HT1080 (cell line): Measurements from ENCODE around the gene ITGA1. TPM values are rescaled to one million over a fixed set of nuclear protein-coding genes. Genes with fewer than 3 reads are reported as not detected.
"Not testable (repeated sequence)": the region's sequence is repeated elsewhere in the genome, so short reads cannot be mapped to it uniquely, and the experiment has no call there.

ENCODE experiments used
- DNase-seq: peaks from one replicate; pipeline ENCODE4 v3.0.0-alpha.2; 2015; ENCODE audit warnings: low read depth
- total RNA-seq: library from RNA; depleted of rRNA; stranded (reverse); fragments of >200 nt; shearing (Covaris generic); gene quantifications from 2 replicates; pipeline ENCODE4 v1.2.3, GENCODE V29; 2014

Gene ITGA1
- total RNA-seq, 1 experiment from 2014 or later: 2.5 TPM

DNA sequence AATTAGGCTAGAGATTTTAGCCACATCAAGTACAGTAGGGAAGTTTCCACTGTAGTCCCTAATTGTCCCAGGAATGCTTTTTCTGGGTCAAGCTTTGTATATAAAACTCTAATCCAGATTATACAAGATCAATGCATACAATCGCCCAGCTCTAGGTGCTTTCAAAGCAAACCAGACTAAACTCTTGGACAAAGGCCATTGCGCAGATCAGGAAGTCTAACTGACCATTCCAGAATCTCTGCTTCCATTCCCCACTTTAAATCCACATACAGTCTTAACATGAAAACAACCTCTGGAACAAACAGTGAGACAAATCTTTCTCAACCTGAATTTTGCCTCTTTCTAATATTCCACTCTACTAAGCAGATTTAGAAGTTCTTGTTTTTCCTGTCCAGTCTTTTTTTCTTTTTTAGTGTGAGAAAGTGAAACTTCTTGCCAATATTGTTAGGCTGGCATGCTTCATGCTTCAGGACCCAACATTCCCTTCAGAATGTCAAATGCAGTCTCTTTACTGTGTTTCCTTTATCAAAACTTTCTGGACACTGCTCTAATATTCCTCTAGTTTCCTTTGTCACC, 76.1 kb downstream of the ITGA1 start:
- no peak for DNase-seq

DNA sequence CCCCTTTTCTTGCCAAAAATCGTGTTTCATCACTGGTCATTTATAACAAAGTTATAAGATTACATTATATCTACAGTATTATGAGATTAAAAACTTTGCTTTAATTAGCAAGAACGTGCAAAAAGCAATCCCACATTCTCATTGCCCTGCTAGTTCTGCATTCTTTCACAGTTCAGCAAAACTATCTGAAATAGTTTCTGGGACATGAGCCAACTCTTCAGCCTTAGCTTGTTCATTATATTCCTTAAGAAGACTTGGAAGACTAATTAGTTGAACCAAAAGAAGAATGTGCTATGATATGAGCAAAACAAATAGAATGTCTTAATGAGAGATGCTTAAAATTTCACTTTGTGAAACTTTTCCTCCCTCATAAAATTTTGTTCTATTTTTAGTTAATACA, 76.7 kb downstream of the ITGA1 start:
- DNase-seq: no peak

DNA sequence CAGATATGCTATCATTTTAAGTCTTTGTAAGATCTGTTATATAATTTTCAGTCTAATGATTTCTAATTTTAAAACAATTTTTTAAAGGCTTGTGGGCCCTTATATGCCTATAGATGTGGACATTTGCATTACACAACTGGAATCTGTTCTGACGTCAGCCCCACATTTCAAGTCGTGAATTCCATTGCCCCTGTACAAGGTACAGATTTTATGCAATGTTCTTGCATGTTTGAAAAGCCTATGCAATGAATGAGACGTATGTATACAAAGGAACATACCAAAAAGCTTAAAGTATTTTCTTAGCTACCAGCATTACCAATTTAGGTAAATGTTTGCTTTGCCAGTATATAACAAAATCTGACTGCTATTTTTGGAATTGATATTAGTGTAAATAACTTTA, 77.2 kb downstream of the ITGA1 start:
- no peak for DNase-seq

DNA sequence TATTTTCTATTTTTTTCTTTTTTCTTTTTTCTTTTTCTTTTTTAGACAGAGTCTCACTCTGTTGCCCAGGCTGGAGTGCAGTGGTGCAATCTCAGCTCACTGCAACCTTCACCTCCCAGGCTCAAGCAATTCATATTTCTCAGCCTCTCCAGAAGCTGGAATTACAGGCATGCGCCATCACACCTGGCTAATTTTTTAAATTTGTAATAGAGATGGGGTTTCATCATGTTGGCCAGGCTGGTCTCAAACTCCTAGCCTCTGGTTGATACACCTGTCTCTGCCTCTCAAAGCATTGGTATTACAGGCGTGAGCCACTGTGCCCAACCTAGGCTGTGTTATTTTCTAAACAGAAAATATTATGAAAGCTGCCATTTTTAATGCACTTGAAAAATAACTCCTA, 78.3 kb downstream of the ITGA1 start:
- not testable (repeated sequence) for DNase-seq

DNA sequence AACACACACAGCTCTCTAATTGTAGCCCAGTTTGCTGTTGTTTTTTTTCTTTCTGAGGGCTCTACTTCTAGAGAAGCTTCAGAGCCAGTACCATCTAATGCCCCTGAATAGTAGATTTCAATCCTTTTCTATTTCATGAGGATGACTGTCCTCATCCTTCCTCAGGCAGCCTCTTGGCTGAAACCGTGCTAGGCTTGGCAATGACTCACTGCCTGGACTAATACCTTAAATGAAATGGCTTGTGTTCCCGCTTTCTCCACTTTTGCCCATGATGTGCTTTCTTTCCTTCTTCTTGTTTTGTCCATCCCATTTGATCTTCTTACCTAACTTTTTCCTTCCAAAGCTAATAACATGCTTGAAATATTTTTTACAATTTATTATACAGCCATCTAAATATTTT, 80.1 kb downstream of the ITGA1 start:
- DNase-seq: peak; percentile 36

DNA sequence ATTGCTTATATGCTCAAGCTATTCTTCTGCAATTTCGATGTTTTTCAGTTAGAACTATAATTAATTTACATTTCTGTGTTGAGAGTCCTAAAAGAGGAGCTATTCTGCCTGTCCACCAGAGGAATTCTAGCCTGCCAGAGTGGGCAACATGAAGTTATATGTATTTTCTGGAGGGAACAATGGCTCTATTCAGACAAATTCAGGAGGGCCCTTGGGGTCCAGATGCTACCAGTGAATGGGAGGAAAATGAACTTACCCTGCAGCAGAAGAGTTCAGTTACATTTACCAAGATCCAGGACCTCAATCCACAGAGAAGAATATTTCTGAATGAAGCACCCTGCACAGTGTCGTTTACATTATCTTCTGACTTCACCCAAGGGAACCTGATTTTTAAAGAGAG, 80.7 kb downstream of the ITGA1 start:
- no peak for DNase-seq

DNA sequence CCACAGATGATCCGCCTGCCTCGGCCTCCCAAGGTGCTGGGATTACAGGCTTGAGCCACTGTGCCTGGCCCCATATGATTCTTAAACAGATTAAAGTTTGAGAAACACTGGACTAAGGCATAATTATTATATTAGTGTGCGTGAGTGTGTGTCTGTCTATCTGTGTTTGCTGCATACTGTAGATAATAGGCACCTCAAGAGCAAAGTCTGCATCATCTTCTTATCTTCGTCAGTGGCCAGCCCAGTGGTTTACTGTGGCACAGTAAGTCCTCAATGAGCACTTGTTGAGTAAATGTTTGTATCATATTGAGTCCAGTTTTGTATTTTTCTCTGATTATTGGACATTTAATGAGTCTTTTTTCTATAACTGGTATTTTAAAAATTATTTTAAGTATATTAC, 81.7 kb downstream of the ITGA1 start:
- no peak for DNase-seq

DNA sequence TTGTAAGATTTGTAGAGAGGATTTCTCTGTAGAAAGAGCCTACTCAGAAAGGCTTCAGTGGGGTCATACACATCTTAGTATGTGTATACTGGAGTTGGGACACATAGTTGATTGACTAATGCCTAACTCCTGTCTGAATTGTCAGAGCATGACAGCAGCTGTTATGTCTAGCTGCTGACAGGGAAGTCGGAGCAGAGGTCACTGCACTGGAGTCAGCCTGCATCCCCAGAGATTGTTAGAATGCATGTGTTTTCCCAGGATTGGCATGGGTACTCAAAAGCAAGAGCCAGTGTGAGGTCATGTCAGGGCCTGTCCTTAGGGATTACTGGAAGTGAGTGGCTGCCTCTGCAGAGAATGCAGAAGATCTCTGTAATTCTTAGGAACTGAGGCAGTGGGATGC, 82.7 kb downstream of the ITGA1 start:
- no peak for DNase-seq

DNA sequence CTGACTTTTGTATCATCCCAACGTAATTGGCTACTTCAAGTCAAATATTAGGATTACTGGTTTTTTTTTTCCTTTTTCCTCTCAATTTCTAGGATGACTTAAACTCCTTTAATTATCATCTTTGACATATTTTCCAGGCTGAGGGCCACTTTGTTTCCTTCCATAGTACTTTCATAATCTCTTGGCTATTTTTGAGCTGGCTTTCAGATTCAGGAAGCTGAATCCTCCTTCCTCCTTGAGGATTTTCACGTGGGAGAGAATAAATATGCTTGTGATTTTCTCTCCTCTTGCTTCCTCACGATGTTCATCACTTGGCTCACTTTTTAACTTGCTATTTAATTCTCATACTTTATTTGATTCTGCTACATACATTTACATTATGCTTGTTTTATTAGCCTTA, 88.1 kb downstream of the ITGA1 start:
- DNase-seq: no peak

DNA sequence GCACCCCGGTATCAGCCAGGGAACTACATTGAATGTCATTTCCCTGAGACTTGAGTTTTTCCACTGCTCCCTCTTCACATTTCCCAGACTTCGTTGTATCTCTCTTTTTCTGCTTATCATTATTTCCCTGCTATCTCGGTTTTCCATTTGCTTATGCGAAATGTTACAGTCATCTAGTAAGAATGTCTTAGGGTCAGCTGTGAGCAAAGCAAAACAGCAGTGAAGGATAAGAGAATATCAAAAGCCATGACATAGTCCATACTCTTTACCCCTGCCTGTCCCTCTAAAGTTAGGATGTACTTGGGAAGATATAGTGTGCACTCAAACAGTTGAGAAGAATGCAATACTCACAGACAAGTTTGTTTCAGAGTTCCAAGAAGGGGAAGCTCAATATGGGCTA, 88.7 kb downstream of the ITGA1 start:
- DNase-seq: no peak

DNA sequence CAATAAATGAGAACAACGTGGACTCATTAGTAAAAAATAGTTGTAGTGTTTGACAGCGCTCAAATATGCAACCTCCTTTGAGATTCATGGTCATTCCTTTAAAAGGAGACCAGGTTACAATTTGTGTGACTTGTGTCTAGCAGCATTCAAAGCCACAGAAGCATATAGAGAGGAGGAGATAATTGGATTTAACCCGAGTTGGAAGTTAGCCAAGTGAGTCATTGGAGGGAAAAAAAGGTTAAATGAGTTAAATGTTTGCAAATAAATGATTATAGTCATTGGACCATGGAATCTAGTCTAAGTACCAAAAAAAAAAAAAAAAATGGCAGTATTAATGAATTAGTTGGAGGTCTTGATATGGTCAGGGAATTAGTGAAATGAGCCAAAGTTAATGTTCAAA, 90.9 kb downstream of the ITGA1 start:
- DNase-seq: peak; percentile 55

DNA sequence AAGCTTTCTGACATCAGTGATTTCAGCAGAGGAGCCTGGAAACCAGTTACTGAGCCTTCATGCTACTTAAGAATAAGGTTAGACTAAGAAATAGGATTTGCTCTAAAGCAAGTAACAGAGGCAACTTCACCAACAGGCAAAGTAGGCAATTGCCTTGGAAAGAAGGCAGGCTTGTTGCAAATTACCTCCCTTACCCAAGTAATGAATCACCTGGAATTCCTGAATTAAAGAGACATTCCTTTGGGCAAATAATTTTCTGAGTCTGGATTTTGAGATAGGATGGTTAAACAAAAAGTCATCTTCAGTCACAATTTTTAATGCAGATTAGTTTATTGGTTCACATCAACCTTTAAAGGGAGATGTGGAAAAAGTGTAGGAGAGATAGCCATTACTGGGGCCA, 92.8 kb downstream of the ITGA1 start:
- DNase-seq: no peak

DNA sequence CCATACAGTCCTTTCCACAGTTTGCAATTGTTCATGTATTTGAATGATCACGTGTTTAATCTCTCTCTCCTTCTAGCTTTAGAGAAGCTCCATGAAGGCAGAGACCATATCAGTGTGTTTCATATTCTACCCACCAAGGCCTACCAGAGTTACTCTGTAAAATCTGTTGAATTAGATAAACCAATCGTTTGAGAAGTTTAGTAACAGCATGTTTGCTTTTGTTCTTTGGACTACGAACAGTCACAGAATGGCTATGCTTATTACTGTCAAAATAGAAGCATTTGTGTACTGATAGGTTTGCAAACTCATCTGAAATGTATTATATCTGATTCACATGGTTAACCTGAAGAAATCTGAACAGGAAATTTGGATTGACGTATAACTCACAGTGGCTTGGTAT, 93.8 kb downstream of the ITGA1 start:
- no peak for DNase-seq

DNA sequence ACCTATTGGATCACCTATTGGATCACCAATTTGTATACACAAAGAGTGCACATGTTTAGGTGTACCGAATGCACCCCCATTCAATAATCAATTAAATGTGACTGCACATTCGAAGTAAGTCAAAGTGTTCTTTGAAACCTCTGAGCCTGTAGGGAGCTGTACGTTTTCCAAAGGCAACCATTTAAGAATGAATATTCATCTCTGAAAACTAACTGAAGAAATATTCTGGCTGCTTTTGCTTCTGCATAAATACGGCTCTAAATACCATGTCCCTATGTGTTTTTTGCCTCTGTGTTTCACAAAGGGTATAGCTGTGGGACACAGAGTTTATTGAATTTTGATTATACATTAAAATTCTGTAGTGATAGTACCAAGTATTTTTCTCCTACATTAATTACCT, 95.4 kb downstream of the ITGA1 start:
- DNase-seq: no peak

DNA sequence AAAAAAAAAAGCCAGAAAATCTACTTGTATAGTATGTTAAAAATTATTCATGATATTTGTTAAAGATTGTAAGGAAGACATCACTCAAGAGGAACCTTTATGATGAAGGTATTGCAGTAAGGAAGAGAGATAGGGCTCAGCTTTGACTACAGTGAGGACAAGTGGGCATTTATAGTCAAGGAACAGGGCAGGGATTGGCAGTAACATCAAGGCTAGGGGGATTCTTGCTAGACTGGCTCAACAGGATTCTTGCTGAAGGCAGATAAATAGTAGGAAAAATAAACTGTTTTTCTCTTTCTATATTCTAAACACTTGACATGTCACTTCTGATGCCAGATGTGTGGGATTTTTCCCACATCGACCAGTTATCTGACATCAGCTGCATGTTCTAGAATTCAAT, 96.7 kb downstream of the ITGA1 start:
- no peak for DNase-seq

DNA sequence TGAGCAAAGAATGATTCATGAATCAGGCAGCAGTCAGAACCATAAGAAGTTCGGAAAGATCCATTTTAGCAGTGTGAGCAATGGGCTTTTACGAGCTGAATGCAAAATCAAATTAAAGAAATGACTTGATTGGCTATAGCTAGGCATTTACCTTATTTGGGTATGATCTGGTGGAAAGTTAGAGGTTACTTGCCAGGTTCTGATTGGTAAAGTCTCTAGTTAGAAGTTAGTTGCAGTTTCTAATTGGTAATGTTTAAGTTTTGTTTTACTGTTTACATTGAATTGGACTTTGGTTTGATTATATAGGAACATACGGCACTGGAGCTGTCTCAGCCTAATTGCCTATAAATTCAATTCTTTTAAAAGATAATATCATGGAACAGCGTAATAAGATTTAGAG, 97.9 kb downstream of the ITGA1 start:
- DNase-seq: no peak

DNA sequence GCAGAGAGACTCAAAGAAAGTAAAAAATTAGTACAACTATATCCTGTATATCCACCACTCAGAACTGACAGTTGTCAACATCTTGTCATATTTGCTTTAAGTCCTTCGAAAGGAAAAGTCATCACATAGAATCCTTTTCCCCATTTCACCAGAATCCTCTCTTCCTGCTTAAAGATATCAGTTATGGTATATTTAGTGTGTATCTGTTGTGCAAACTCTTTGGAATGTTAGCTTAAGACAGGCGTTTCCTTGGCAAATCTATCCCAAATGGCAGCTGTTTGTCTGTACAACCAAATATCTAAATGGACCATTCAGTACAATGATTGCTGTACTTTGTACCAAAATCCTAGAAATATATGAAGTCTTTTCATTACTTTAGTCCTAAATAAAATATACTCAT, 98.5 kb downstream of the ITGA1 start:
- DNase-seq: no peak

DNA sequence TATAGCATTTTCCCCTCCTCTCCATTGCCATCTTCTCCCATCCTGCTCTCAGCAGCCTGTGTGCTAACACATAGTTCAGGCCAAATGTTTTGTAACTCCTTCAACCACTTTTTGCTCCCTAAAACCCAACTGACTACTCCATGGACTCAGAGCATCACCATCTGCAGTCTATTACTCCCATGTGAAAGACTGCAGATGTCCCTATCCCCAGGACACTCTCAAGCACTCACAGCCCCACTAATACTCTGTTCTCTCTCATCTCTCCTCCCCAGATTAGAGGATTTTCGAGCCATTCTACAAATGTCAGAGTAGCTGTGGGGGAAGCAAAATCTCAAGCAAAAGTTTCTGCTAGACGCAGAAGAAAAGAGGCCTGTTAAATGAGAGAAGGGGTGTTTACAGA, 99.3 kb downstream of the ITGA1 start:
- DNase-seq: no peak

DNA sequence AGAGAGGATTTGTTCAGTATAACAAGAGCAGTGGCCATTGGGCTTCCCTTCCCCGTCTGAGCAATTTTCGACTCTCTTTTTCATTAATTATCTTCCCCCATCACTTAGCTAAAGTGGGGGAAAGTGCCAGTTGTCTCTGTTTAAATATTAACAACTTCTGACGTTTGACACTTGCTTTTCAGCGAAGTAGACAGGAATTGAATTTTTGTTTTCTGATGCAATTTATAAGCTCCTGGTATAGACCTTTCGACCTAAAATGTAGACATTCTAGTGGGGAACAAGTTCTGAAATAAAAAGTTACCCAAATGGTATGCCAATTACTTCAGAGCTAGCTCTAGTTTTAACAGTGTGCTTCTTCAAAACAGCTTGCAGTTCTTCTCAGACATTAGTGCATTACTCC, 100.6 kb downstream of the ITGA1 start:
- DNase-seq: no peak

DNA sequence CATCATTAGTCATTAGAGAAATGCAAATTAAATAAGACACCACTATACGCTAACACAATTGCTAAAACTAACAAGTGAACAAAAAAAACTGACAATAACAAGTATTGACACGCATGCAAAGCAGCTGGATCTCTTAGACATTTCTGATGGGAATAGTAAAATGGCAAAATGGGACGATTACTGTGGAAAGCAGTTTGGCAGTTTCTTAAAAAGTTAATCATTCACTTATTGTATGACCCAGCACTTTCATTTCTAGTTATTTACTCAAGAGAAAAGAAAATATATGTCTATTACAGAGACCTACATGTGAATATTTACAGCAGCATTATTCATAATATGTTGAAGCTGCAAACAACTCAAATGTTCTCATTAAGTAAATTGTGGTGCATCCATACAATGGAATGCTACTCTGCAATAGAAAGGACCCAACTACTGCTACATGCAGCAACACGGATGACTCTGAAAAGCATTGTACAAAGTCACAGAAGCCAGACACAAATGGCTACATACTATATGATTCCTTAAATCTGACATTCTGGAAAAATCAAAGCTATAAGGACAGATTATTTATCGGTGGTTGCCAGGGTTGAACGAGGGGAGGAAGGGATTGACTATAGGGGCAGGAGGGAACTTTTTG, 104.6 kb downstream of the ITGA1 start:
- DNase-seq: no peak

DNA sequence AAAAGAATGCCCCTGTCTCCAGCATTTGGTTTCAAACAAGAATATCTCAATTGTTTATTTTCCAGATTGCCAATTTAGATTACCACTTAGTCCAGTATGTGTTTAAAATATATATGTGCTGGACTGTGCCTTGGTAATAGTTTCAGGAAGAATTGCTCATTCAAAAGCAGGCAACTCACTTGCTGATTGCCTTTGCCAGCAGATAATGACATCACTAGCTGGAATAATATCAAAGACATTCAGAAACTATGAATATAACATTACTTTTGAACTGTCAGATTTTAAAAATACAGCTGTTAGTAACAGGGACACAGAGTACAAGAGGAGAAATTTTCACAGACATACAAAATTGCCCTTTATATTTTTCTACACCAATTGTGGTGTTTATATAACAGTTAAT, 105.4 kb downstream of the ITGA1 start:
- DNase-seq: peak; percentile 25

DNA sequence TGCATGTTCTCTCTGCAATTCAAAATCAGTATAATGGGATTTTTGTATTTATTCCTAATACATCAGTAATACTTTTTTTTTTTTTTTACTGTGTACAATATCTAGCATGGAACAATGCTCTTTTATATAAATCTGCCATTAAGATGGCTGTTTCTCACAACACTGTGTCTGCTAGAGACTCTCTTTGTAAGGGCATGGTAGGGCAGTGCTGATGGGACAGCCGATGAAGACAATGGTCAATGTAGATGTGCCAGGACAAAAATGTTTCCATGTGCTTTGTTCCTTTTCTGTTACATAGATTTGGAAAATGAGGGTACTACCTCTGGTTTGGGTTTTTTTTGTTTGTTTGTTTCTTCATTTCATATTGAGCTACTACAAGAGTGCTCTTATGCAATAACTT, 106.1 kb downstream of the ITGA1 start:
- no peak for DNase-seq

DNA sequence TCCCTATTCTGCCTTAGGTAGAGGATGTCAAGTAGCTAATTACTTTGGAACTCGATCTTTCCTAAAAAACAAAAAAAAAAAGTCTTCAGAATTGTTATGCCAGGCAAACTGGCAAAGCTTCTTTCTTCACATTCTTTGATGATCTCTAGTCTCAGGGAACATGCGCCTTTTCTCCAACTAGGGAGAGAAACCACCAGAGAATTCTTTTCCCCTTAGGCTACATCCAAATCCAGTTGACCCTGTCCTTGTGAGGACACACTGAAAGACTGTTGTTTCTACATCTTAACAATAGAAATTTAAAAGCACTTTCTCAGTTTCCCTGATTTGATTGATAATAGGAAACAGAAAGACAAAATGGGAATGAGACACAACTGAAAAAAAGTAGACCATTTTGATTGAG, 106.7 kb downstream of the ITGA1 start:
- no peak for DNase-seq

DNA sequence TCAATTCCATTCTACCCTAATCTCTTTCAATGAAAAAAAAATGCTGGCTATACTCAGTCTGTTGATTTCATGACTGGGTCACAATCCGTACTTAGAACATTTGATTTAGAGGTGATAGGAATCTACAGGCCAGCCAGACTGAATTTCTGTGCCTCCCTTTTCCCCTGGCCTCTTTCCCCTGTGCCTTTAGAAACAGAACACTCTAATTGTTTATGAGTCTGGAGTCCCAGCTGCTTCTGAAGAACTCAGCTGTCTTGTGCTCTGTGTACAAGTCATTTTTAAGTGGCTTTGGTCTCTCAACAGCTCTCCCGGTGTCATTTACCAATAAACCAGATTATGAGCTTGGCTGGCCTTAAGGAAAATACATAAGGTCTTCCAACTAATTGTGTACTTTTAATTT, 107.4 kb downstream of the ITGA1 start:
- no peak for DNase-seq
